Thyroid gland (tissue), 4 donors: ENCODE data around the gene CCDC180. TPM values are rescaled to one million over a fixed set of nuclear protein-coding genes. Genes with fewer than 3 reads are reported as not detected.
"Not testable (repeated sequence)": the region's sequence is repeated elsewhere in the genome, so short reads cannot be mapped to it uniquely, and the experiment has no call there.

Experiments
- DNase-seq, 2 donors: peaks; one replicate each; pipeline ENCODE4 v3.0.0-alpha.2; 2019
- H3K27ac ChIP-seq, 3 donors: fragments of 200-600 bp; sonication (generic); 1 replicate in 2 of 3; 2 replicates in 1 of 3; pipeline ENCODE4 v1.5.1; 2016 to 2019; ENCODE audit warnings: mild to moderate bottlenecking in 1 of 3, moderate library complexity in 1 of 3
- H3K27me3 ChIP-seq: fragments of 200-600 bp; sonication (generic); one replicate; pipeline ENCODE4 v1.5.1; 2019
- H3K36me3 ChIP-seq, 2 donors: fragments of 200-600 bp; sonication (generic); one replicate each; pipeline ENCODE4 v1.5.1; 2016 to 2019
- H3K4me1 ChIP-seq, 2 donors: fragments of 200-600 bp; sonication (generic); one replicate each; pipeline ENCODE4 v1.5.1; 2017 to 2019
- H3K4me3 ChIP-seq, 3 donors: fragments of 200-600 bp; sonication (generic); replicated peaks in 1 of 3; 1 replicate in 2 of 3; 2 replicates in 1 of 3; pipeline ENCODE4 v1.5.1; 2016; ENCODE audit warnings: mild to moderate bottlenecking in 1 of 3
- H3K9me3 ChIP-seq: fragments of 200-600 bp; sonication (generic); one replicate; pipeline ENCODE4 v1.5.1; 2017
- CTCF ChIP-seq, 6 experiments: fragments of 200-600 bp in 3 of 6; fragments of 450-650 bp in 3 of 6; sonication (generic) in 3 of 6; IDR thresholded peaks; one replicate each; pipeline ENCODE4 v1.5.1; 2016 to 2019; ENCODE audit warnings: antibody characterized with exemption in 6 of 6, mild to moderate bottlenecking in 2 of 6, inconsistent platforms in 1 of 6, moderate library complexity in 1 of 6
- POLR2A ChIP-seq, 2 donors: fragments of 450-650 bp; IDR thresholded peaks; one replicate each; pipeline ENCODE4 v1.6.1; 2017; ENCODE audit warnings: antibody characterized with exemption in 2 of 2, mild to moderate bottlenecking in 2 of 2, moderate library complexity in 1 of 2
- WGBS, 2 donors: methylation state at CpG; one replicate each; pipeline ENCODE4 v1.1.5; 2017; 5-methylcytosine and 5-hydroxymethylcytosine counted together
- intact Hi-C: fragments of 100-400 bp; cut with DNase I; formaldehyde crosslinking; loops from one replicate; pipeline ENCODE4 v1.15.1; 2023
- total RNA-seq, 4 donors: library from RNA; depleted of rRNA; stranded (reverse); fragments of >200 nt; gene quantifications; one replicate each; pipeline ENCODE4 v1.2.3, GENCODE V29; 2016

The CCDC180 gene
- total RNA-seq: 10 to 100 TPM in 3 of 4 donors, 1 to 10 TPM in 1; 5.2 to 33.0 (median 11.0) TPM

- intact Hi-C loops: no loop called here
- Histone ChIP-seq H3K27ac (peak within 1 kb of the TSS in 1 of 3 donors; percentile 51), H3K36me3 (no peaks in the 10 kb centered on the region), H3K4me3 (peak within 1 kb of the TSS in 2 of 3 donors; percentile 11 to 22), H3K27me3 (no peaks in the 10 kb centered on the region), H3K9me3 (no peaks in the 10 kb centered on the region), H3K4me1 (peaks cover 14% of the 10 kb centered on the region in 2 donors)
- TF ChIP-seq POLR2A (IDR thresholded peaks at IDR 0.05) (no peak), CTCF (IDR thresholded peaks at IDR 0.05) (no peak)
- 20 to 22% methylated on average over 23 to 42 of the region's 42 CpGs for WGBS, 2 donors
- DNase-seq: peak; percentile 53 to 57
Measured at GRCh38 chr9:97307500-97308163, at the start of gene CCDC180. CCDC180 (plus strand) TSS chr9:97307659; CDS start chr9:97308064, 405 bp downstream.

GRCh38 chr9:97259834-97260514, 47.5 kb upstream of the CCDC180 start:
- 34 to 37% methylated on average over 4 of the region's 4 CpGs for WGBS, 2 donors
- H3K9me3 ChIP-seq, H3K4me3 ChIP-seq, H3K27me3 ChIP-seq, H3K4me1 ChIP-seq, H3K27ac ChIP-seq, H3K36me3 ChIP-seq, intact Hi-C loops: not testable (repeated sequence)
- peak; percentile 51 to 55 for DNase-seq

GRCh38 chr9:97271292-97271691, 36.2 kb upstream of the CCDC180 start:
- intact Hi-C loops: no loop called here
- Histone ChIP-seq H3K27ac (no peak overlapping the region), H3K36me3 (no peaks in the 10 kb centered on the region), H3K4me1 (no peaks in the 10 kb centered on the region), H3K9me3 (no peaks in the 10 kb centered on the region), H3K4me3 (no peak overlapping the region), H3K27me3 (no peaks in the 10 kb centered on the region)
- peak; percentile 28 to 38 for DNase-seq
- no peak for TF ChIP-seq POLR2A (IDR thresholded peaks at IDR 0.05)
- TF ChIP-seq CTCF (IDR thresholded peaks at IDR 0.05): no peak
- WGBS, 2 donors: 78% methylated on average over 6 to 21 of the region's 29 CpGs

GRCh38 chr9:97272072-97272471, 35.4 kb upstream of the CCDC180 start:
- DNase-seq: peak; percentile 23 to 29
- H3K27ac ChIP-seq: no peak overlapping the region
- intact Hi-C loops: no loop called here
- H3K27me3 ChIP-seq: no peaks in the 10 kb centered on the region
- H3K9me3 ChIP-seq: no peaks in the 10 kb centered on the region
- TF ChIP-seq POLR2A (IDR thresholded peaks at IDR 0.05) (no peak), CTCF (IDR thresholded peaks at IDR 0.05) (no peak)
- no peaks in the 10 kb centered on the region for H3K4me1 ChIP-seq
- H3K36me3 ChIP-seq: no peaks in the 10 kb centered on the region
- WGBS, 2 donors: 86 to 94% methylated on average over 4 of the region's 4 CpGs
- no peak overlapping the region for H3K4me3 ChIP-seq

- H3K4me1 ChIP-seq: no peaks in the 10 kb centered on the region
- no peak overlapping the region for H3K27ac ChIP-seq
- DNase-seq: no peak
- TF ChIP-seq CTCF (IDR thresholded peaks at IDR 0.05) (no peak), POLR2A (IDR thresholded peaks at IDR 0.05) (no peak)
- H3K4me3 ChIP-seq: no peak overlapping the region
- no peaks in the 10 kb centered on the region for H3K9me3 ChIP-seq
- intact Hi-C loops: no loop called here
- H3K36me3 ChIP-seq: peaks cover 12 to 16% of the 10 kb centered on the region in 2 donors
- WGBS, 2 donors: 78 to 79% methylated on average over 3 to 6 of the region's 6 CpGs
- no peaks in the 10 kb centered on the region for H3K27me3 ChIP-seq
Measured at GRCh38 chr9:97276310-97276852, 31.1 kb upstream of the CCDC180 start.
